ENCODE results near the gene SLC1A5. TPM values are rescaled to one million over a fixed set of nuclear protein-coding genes. Genes with fewer than 3 reads are reported as not detected.

The SLC1A5 gene
- polyA plus RNA-seq, 1 donor = 84.9 TPM

DNA sequence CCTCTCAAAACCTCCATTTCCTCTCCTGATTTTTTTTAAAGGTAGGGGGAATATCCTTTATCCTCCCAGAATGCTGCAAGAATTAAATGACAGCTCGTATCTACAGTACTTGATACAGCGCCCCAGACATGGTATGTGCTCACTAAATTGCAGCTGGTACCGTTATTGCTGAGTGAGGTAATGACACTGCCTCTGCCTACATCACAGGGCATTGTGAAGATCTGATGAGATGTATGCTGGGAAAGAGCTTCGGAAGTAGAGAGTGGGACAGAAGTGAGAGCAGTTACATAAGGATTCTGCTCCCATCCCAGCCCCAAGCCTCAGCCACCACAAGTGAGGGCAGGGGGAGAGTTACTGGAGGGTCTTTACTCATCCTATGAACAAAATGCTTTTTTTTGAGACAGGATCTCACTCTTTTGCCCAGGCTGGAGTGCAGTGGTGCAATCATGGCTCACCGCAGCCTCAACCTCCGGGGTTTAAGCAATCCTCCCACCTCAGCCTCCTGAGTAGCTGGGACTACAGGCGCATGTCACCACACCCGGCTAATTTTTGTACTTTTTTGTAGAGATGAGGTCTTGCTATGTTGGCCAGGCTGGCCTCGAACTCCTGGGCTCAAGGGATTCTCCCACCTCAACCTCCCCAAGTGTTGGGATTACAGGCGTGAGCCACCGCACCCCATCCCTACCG is 44.2 kb downstream of the SLC1A5 start:
- peaks cover 2% of the 10 kb centered on the region for H3K4me1 ChIP-seq (ENCODE audit: control insufficient read depth, insufficient read depth, low read length)
- H3K9me3 ChIP-seq (ENCODE audit: control insufficient read depth, low read depth, low read length) = no peaks in the 10 kb centered on the region
- H3K4me3 ChIP-seq (ENCODE audit: low read length) = no peak overlapping the region
- no peak for DNase-seq
- 80% methylated on average over 1 of the region's 12 CpGs for WGBS (ENCODE audit: insufficient coverage, low lambda C conversion rate)
- H3K27ac ChIP-seq (ENCODE audit: low read length) = no peak overlapping the region
- H3K27me3 ChIP-seq (ENCODE audit: control insufficient read depth, insufficient read depth, low read length) = no peaks in the 10 kb centered on the region
- H3K36me3 ChIP-seq (ENCODE audit: control insufficient read depth, insufficient read depth, low read length) = peaks cover 19% of the 10 kb centered on the region

DNA sequence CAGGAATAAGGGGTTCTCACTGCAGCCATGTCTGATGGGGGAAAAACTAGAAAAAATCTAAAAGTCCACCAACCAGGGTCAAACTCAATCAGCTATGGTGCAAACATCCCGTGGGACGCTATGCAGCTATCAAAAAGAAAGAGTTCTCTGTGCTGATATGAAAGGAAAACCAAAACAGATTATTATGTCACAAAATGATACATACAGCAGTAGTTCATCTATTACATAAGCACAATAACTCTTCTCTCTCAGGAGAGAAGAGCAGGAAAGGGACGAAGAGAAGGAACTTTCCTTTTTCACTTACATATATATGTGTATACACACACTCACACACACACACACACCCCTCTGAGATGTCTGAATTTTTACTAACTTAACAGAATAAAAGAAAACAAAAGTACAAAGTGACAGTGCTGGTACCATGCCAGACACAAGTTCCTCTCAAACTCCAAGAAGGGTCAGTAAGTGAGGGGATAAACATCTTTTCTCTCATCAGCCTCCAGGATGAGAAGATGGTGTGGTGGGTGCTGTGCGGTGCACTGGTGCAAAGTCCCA is 45.4 kb downstream of the SLC1A5 start:
- DNase-seq = no peak
- no peaks in the 10 kb centered on the region for H3K9me3 ChIP-seq (ENCODE audit: control insufficient read depth, low read depth, low read length)
- WGBS (ENCODE audit: insufficient coverage, low lambda C conversion rate) = no CpG with 5 or more reads among the region's 4 CpGs
- H3K27me3 ChIP-seq (ENCODE audit: control insufficient read depth, insufficient read depth, low read length) = no peaks in the 10 kb centered on the region
- peaks cover 2% of the 10 kb centered on the region for H3K4me1 ChIP-seq (ENCODE audit: control insufficient read depth, insufficient read depth, low read length)
- H3K4me3 ChIP-seq (ENCODE audit: low read length) = no peak overlapping the region
- peaks cover 30% of the 10 kb centered on the region for H3K36me3 ChIP-seq (ENCODE audit: control insufficient read depth, insufficient read depth, low read length)
- H3K27ac ChIP-seq (ENCODE audit: low read length) = no peak overlapping the region

- no CpG with 5 or more reads among the region's 17 CpGs for WGBS (ENCODE audit: insufficient coverage, low lambda C conversion rate)
- peaks cover 46% of the 10 kb centered on the region for H3K36me3 ChIP-seq (ENCODE audit: control insufficient read depth, insufficient read depth, low read length)
- no peak overlapping the region for H3K4me3 ChIP-seq (ENCODE audit: low read length)
- no peaks in the 10 kb centered on the region for H3K9me3 ChIP-seq (ENCODE audit: control insufficient read depth, low read depth, low read length)
- H3K27me3 ChIP-seq (ENCODE audit: control insufficient read depth, insufficient read depth, low read length) = no peaks in the 10 kb centered on the region
- peaks cover 2% of the 10 kb centered on the region for H3K4me1 ChIP-seq (ENCODE audit: control insufficient read depth, insufficient read depth, low read length)
- no peak overlapping the region for H3K27ac ChIP-seq (ENCODE audit: low read length)
- DNase-seq = no peak
Measured at GRCh38 chr19:46741447-46741846, 46.9 kb downstream of the SLC1A5 start.

- H3K27ac ChIP-seq (ENCODE audit: low read length) = no peak overlapping the region
- no peak for DNase-seq
Measured at GRCh38 chr19:46739290-46739771, 49.1 kb downstream of the SLC1A5 start.

GRCh38 chr19:46737761-46738171 is 50.6 kb downstream of the SLC1A5 start:
- H3K4me3 ChIP-seq (ENCODE audit: low read length) = no peak overlapping the region
- H3K9me3 ChIP-seq (ENCODE audit: control insufficient read depth, low read depth, low read length) = no peaks in the 10 kb centered on the region
- H3K27me3 ChIP-seq (ENCODE audit: control insufficient read depth, insufficient read depth, low read length) = no peaks in the 10 kb centered on the region
- H3K4me1 ChIP-seq (ENCODE audit: control insufficient read depth, insufficient read depth, low read length) = no peaks in the 10 kb centered on the region
- DNase-seq = no peak
- WGBS (ENCODE audit: insufficient coverage, low lambda C conversion rate) = no CpG with 5 or more reads among the region's 19 CpGs
- H3K36me3 ChIP-seq (ENCODE audit: control insufficient read depth, insufficient read depth, low read length) = peaks cover 67% of the 10 kb centered on the region
- H3K27ac ChIP-seq (ENCODE audit: low read length) = no peak overlapping the region

More at GRCh38 chr19:46739290-46739771, 49.1 kb downstream of the SLC1A5 start:
- Histone ChIP-seq H3K27me3 (ENCODE audit: control insufficient read depth, insufficient read depth, low read length) (no peaks in the 10 kb centered on the region), H3K4me3 (ENCODE audit: low read length) (no peak overlapping the region), H3K9me3 (ENCODE audit: control insufficient read depth, low read depth, low read length) (no peaks in the 10 kb centered on the region), H3K4me1 (ENCODE audit: control insufficient read depth, insufficient read depth, low read length) (no peaks in the 10 kb centered on the region), H3K36me3 (ENCODE audit: control insufficient read depth, insufficient read depth, low read length) (peaks cover 52% of the 10 kb centered on the region)
- WGBS (ENCODE audit: insufficient coverage, low lambda C conversion rate) = no CpG with 5 or more reads among the region's 14 CpGs

- no peak overlapping the region for H3K27ac ChIP-seq (ENCODE audit: low read length)
- peaks cover 71% of the 10 kb centered on the region for H3K36me3 ChIP-seq (ENCODE audit: control insufficient read depth, insufficient read depth, low read length)
Measured at GRCh38 chr19:46737298-46737654, 51.1 kb downstream of the SLC1A5 start.

GRCh38 chr19:46736531-46737297 is 51.7 kb downstream of the SLC1A5 start:
- WGBS (ENCODE audit: insufficient coverage, low lambda C conversion rate) = no CpG with 5 or more reads among the region's 22 CpGs
- Histone ChIP-seq H3K9me3 (ENCODE audit: control insufficient read depth, low read depth, low read length) (no peaks in the 10 kb centered on the region), H3K27me3 (ENCODE audit: control insufficient read depth, insufficient read depth, low read length) (no peaks in the 10 kb centered on the region), H3K4me1 (ENCODE audit: control insufficient read depth, insufficient read depth, low read length) (no peaks in the 10 kb centered on the region), H3K36me3 (ENCODE audit: control insufficient read depth, insufficient read depth, low read length) (peaks cover 73% of the 10 kb centered on the region), H3K27ac (ENCODE audit: low read length) (no peak overlapping the region), H3K4me3 (ENCODE audit: low read length) (no peak overlapping the region)
- no peak for DNase-seq

More at GRCh38 chr19:46737298-46737654, 51.1 kb downstream of the SLC1A5 start:
- Histone ChIP-seq H3K9me3 (ENCODE audit: control insufficient read depth, low read depth, low read length) (no peaks in the 10 kb centered on the region), H3K27me3 (ENCODE audit: control insufficient read depth, insufficient read depth, low read length) (no peaks in the 10 kb centered on the region), H3K4me1 (ENCODE audit: control insufficient read depth, insufficient read depth, low read length) (no peaks in the 10 kb centered on the region), H3K4me3 (ENCODE audit: low read length) (no peak overlapping the region)
- DNase-seq = no peak
- WGBS (ENCODE audit: insufficient coverage, low lambda C conversion rate) = no CpG with 5 or more reads among the region's 7 CpGs

DNA sequence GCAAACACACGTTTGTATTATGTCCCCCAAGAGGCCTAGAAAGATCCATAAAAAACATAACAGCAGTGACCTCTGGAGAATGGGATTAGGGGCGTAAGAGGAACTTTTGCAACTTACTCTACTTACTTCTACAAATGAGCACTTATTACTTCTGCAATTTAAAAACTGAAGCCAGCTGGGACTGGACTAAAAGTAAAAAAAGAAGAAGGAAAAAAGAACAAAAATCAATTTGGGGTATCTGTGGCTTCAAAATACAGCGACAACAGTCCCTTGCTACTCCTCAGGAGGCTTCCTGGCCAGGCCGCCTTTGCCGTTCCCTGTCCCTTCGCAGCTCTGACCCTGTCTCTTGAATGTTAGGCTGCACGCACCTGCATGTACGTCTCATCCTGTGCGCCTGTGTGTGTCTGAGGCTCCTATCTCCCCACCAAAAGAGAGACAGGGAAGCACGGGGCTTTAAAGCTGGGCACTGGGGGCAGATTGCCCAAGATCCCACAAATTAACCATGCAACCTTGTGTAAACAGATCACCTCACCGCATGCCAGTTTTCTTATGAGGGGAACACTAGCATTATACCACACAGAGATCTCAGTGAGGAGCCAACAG is 54.6 kb downstream of the SLC1A5 start:
- Histone ChIP-seq H3K27ac (ENCODE audit: low read length) (no peak overlapping the region), H3K36me3 (ENCODE audit: control insufficient read depth, insufficient read depth, low read length) (peaks cover 76% of the 10 kb centered on the region), H3K4me1 (ENCODE audit: control insufficient read depth, insufficient read depth, low read length) (no peaks in the 10 kb centered on the region), H3K4me3 (ENCODE audit: low read length) (no peak overlapping the region), H3K27me3 (ENCODE audit: control insufficient read depth, insufficient read depth, low read length) (no peaks in the 10 kb centered on the region), H3K9me3 (ENCODE audit: control insufficient read depth, low read depth, low read length) (no peaks in the 10 kb centered on the region)
- no peak for DNase-seq
- WGBS (ENCODE audit: insufficient coverage, low lambda C conversion rate) = no CpG with 5 or more reads among the region's 11 CpGs

DNA sequence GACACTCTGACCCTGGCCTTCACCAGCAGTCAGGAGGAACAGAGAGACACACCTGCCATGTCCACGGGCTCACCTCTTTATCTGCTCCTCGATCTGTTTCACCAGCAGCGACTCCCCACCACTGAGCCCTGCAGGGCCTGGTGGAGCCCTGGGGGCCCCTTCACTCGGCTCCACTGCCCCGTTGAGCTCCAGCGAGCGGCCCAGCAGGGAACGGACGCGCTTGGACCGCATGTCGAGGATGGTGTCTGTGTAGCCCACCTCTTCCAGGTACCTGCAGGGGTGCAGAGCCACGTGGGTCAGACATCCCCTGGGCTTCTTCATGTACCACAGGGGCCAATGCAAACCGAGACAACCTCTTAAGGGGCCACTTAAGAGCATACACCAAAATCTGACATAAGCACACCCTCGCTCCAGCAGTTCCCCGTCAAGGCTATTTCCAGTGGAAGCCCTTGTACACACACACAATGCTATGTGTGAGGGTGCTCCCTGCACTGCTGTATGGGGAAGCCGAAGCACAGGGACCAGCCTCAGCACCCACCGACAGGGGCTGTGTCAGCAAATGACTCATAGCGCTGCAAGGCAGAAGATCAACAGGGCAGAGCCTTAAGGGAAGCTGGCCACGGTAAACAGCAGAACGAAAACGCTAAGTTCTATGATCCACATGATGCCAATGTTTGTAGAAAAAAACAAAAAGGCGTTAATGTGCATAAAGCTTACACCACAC is 55.3 kb downstream of the SLC1A5 start:
- H3K36me3 ChIP-seq (ENCODE audit: control insufficient read depth, insufficient read depth, low read length) = peaks cover 76% of the 10 kb centered on the region
- H3K27ac ChIP-seq (ENCODE audit: low read length) = no peak overlapping the region
- H3K4me1 ChIP-seq (ENCODE audit: control insufficient read depth, insufficient read depth, low read length) = no peaks in the 10 kb centered on the region
- no peak overlapping the region for H3K4me3 ChIP-seq (ENCODE audit: low read length)
- H3K9me3 ChIP-seq (ENCODE audit: control insufficient read depth, low read depth, low read length) = no peaks in the 10 kb centered on the region
- H3K27me3 ChIP-seq (ENCODE audit: control insufficient read depth, insufficient read depth, low read length) = no peaks in the 10 kb centered on the region
- DNase-seq = no peak
- WGBS (ENCODE audit: insufficient coverage, low lambda C conversion rate) = 80% methylated on average over 2 of the region's 23 CpGs
